Measurements from ENCODE around the gene CLPTM1L. TPM values are rescaled to one million over a fixed set of nuclear protein-coding genes. Genes with fewer than 3 reads are reported as not detected.
"Not testable (repeated sequence)": the region's sequence is repeated elsewhere in the genome, so short reads cannot be mapped to it uniquely, and the experiment has no call there.

The CLPTM1L gene
- total and polyA plus RNA-seq, 2 donors from 2014 or later = 96.6 to 135 TPM

DNA sequence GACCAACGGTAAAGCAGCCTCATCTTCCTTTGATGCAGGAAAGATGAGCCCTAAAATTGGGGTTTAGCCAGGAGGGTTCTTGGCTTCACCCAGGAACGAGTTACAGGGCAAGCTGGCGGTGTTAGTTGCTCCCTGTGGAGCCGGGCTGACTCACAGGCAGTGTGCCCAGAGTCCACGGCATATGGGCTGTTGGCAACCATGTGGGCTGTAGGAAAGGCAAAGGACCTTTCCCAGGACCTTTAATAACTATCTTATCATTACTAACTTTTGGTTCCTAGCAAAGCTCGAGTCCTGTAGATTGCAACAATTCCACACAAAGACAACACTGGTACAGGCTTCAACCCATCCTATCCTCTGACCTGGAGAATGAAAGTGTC is 29.8 kb upstream of the CLPTM1L start:
- intact Hi-C loops (cut with DNase I) = no loop called here
- DNase-seq (no peak), FAIRE-seq (no peak)
- Histone ChIP-seq H3K4me1 (ENCODE audit: control insufficient read depth in 2 of 3, insufficient read depth in 2 of 3, low read depth in 1 of 3, low read length in 3 of 3) (no peaks in the 10 kb centered on the region), H3K9me3 (ENCODE audit: control insufficient read depth in 2 of 3, insufficient read depth in 1 of 3, low read length in 3 of 3) (no peaks in the 10 kb centered on the region), H3K27me3 (ENCODE audit: control insufficient read depth, insufficient read depth, low read length) (no peaks in the 10 kb centered on the region), H3K27ac (ENCODE audit: low read depth in 2 of 2, low read length in 2 of 2) (no peak overlapping the region), H3K4me3 (ENCODE audit: low read length in 3 of 3) (no peak overlapping the region), H3K36me3 (ENCODE audit: control insufficient read depth in 2 of 3, insufficient read depth in 3 of 3, low read length in 3 of 3) (no peaks in the 10 kb centered on the region), H3K9ac (ENCODE audit: low read length in 3 of 3) (no peak overlapping the region)
- no peak for TF ChIP-seq CTCF (IDR thresholded peaks at IDR 0.05; ENCODE audit: borderline replicate concordance, extremely low read depth, insufficient read depth)

- Histone ChIP-seq H3K4me1 (ENCODE audit: control insufficient read depth in 2 of 3, insufficient read depth in 2 of 3, low read depth in 1 of 3, low read length in 3 of 3) (no peaks in the 10 kb centered on the region), H3K27ac (ENCODE audit: low read depth in 2 of 2, low read length in 2 of 2) (no peak overlapping the region), H3K9me3 (ENCODE audit: control insufficient read depth in 2 of 3, insufficient read depth in 1 of 3, low read length in 3 of 3) (no peaks in the 10 kb centered on the region), H3K27me3 (ENCODE audit: control insufficient read depth, insufficient read depth, low read length) (no peaks in the 10 kb centered on the region), H3K9ac (ENCODE audit: low read length in 3 of 3) (no peak overlapping the region), H3K4me3 (ENCODE audit: low read length in 3 of 3) (no peak overlapping the region), H3K36me3 (ENCODE audit: control insufficient read depth in 2 of 3, insufficient read depth in 3 of 3, low read length in 3 of 3) (no peaks in the 10 kb centered on the region)
- TF ChIP-seq CTCF (IDR thresholded peaks at IDR 0.05; ENCODE audit: borderline replicate concordance, extremely low read depth, insufficient read depth) = no peak
- FAIRE-seq = no peak
- intact Hi-C loops (cut with DNase I) = no loop called here
- peak in 1 of 5 donors; percentile 18 for DNase-seq
Observed at GRCh38 chr5:1374030-1374678, 29.3 kb upstream of the CLPTM1L start.

GRCh38 chr5:1371972-1372342 is 27.1 kb upstream of the CLPTM1L start:
- H3K4me1 ChIP-seq (ENCODE audit: control insufficient read depth in 2 of 3, insufficient read depth in 2 of 3, low read depth in 1 of 3, low read length in 3 of 3); H3K9me3 ChIP-seq (ENCODE audit: control insufficient read depth in 2 of 3, insufficient read depth in 1 of 3, low read length in 3 of 3); FAIRE-seq; H3K9ac ChIP-seq (ENCODE audit: low read length in 3 of 3); DNase-seq; H3K4me3 ChIP-seq (ENCODE audit: low read length in 3 of 3); H3K36me3 ChIP-seq (ENCODE audit: control insufficient read depth in 2 of 3, insufficient read depth in 3 of 3, low read length in 3 of 3); H3K27me3 ChIP-seq (ENCODE audit: control insufficient read depth, insufficient read depth, low read length); H3K27ac ChIP-seq (ENCODE audit: low read depth in 2 of 2, low read length in 2 of 2); intact Hi-C loops (cut with DNase I): not testable (repeated sequence)

DNA sequence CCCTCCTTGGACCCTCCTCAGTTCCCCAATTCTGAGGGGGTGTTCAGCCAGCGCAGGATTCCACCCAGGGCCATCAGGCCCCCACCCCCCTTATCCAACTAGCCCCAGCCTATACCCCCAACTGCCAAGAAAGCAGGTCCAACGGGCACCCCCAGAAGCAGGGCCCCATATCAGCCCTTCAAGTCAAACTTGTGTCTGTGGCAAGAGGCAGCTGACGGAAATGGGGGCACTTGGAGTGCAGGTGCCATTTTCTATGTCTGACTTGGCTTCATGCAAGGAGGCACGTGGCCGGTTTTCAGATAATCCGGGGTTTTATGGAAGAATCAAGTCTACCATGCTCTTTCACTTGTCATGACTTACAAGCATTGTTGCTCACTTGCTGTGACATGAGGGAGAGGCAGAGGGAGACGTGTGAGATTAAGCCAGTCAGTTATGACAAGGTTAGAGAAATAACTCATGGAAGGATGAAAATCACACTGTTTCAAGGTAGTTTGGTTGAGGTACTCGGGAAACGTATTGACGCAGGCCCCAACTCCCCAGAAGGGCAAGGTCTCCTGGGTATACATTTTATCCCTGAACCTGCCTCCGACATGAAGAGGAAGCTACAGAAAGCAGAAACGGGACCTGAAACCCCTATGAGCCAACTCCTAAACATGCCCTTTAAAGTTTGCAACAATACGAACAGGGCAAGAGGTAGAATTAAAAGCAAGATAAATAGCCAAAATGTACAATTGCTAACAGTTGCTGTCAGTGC is 26.5 kb upstream of the CLPTM1L start:
- Histone ChIP-seq H3K27me3 (ENCODE audit: control insufficient read depth, insufficient read depth, low read length) (no peaks in the 10 kb centered on the region), H3K4me1 (ENCODE audit: control insufficient read depth in 2 of 3, insufficient read depth in 2 of 3, low read depth in 1 of 3, low read length in 3 of 3) (no peaks in the 10 kb centered on the region), H3K9ac (ENCODE audit: low read length in 3 of 3) (no peak overlapping the region), H3K4me3 (ENCODE audit: low read length in 3 of 3) (no peak overlapping the region), H3K27ac (ENCODE audit: low read depth in 2 of 2, low read length in 2 of 2) (no peak overlapping the region), H3K36me3 (ENCODE audit: control insufficient read depth in 2 of 3, insufficient read depth in 3 of 3, low read length in 3 of 3) (no peaks in the 10 kb centered on the region), H3K9me3 (ENCODE audit: control insufficient read depth in 2 of 3, insufficient read depth in 1 of 3, low read length in 3 of 3) (no peaks in the 10 kb centered on the region)
- intact Hi-C loops (cut with DNase I) = no loop called here
- no peak for FAIRE-seq
- no peak for TF ChIP-seq CTCF (IDR thresholded peaks at IDR 0.05; ENCODE audit: borderline replicate concordance, extremely low read depth, insufficient read depth)
- no peak for DNase-seq

Data from kidney (tissue), 14 donors.